ENCODE measurements around the gene KLHL17. TPM values are rescaled to one million over a fixed set of nuclear protein-coding genes. Genes with fewer than 3 reads are reported as not detected.
A peak's percentile ranks its signal among the peaks of the same experiment; 100 is the strongest.

KLHL17 gene
- total and polyA plus RNA-seq, 9 of the 15 experiments (the other 6 are each of a cell fraction or from before 2014, with no cell fraction given): 0.14 to 84.8 (median 13.0) TPM

- TF ChIP-seq RERE (CRISPR knock-in tag; IDR thresholded peaks at IDR 0.05; ENCODE audit: borderline replicate concordance) (peak; percentile 93; the same call in 1 of the 2 replicates), ZNF277 (CRISPR knock-in tag; IDR thresholded peaks at IDR 0.05; ENCODE audit: borderline replicate concordance) (no peak), NR2C1 (IDR thresholded peaks at IDR 0.05) (no peak), NR2C1 (tag; IDR thresholded peaks at IDR 0.05) (peak; percentile 62), ZNF263 (CRISPR knock-in tag; IDR thresholded peaks at IDR 0.05; ENCODE audit: borderline replicate concordance) (peak; percentile 87), MYNN (IDR thresholded peaks at IDR 0.05) (peak; percentile 80; the same call in 1 of the 2 replicates), MYNN (CRISPR knock-in tag; IDR thresholded peaks at IDR 0.05) (no peak), HES1 (IDR thresholded peaks at IDR 0.05; ENCODE audit: low read depth) (peak; percentile 35; the same call in 1 of the 2 replicates), CHD2 (IDR thresholded peaks at IDR 0.05; ENCODE audit: low read depth, low read length) (peak; percentile 10; the same call in 1 of the 2 replicates), CAMTA2 (CRISPR knock-in tag; conservative IDR thresholded peaks at IDR 0.05) (0 out of 2 replicates have a peak, but pooled peaks have one; percentile 24), CREM (IDR thresholded peaks at IDR 0.05; ENCODE audit: low read depth) (peak; percentile 100), ZBTB49 (CRISPR knock-in tag; IDR thresholded peaks at IDR 0.05; ENCODE audit: borderline replicate concordance) (peak; percentile 94; the same call in 1 of the 2 replicates), ZNF518B (CRISPR knock-in tag; IDR thresholded peaks at IDR 0.05) (no peak), SIRT6 (IDR thresholded peaks at IDR 0.05; ENCODE audit: low read depth, low read length) (no peak)
Observed at GRCh38 chr1:1000357-1001056, 40.1 kb downstream of the KLHL17 start (continued).
